GM19193 (cell line): ENCODE measurements around the gene TSHR.

ENCODE experiments used
- POLR2A ChIP-seq: IDR thresholded peaks from 4 replicates; pipeline ENCODE4 v1.6.1; 2011; ENCODE audit not compliant: insufficient read depth, insufficient read length; ENCODE audit errors: extremely low read depth

TSHR gene

DNA sequence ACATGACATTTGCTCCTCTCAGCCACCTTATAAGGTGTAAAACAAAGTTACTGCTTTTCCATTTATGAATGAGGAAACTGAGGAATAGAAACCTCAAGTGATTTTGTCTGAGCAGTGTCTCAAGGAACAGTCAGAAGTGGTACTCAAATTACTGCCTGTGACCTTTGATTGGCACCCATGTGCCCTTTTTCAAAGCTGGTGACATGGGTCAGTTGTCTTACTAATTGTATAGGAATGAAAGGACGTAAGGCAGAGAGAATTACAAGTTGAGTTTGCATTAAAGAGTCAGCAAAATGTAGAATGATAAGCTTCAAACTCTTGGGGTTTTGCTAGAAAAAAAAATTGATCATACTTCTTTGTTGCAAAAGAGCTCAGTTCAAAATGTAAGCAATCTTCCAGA, 136.2 kb downstream of the TSHR start:
- no peak for TF ChIP-seq POLR2A

GRCh38 chr14:81093651-81094050, 138.2 kb downstream of the TSHR start:
- TF ChIP-seq POLR2A: no peak

DNA sequence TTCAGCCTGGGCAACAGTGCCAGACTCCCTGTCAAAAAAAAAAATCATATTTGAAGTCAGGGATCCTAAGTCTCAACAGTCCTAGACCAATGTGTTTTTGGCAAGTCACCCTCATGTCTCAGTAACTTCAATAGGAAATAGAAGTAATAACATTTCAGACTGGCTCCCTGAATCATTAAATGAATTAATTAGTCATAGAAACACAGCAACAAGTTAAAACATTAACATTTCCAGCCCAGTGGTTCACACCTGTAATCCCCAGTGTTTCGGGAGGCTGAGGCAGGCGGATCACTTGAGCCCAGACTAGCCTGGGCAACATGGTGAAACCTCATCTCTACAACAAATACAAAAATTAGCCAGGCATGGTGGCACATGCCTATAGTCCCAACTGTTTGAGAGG, 140.1 kb downstream of the TSHR start:
- TF ChIP-seq POLR2A: no peak

DNA sequence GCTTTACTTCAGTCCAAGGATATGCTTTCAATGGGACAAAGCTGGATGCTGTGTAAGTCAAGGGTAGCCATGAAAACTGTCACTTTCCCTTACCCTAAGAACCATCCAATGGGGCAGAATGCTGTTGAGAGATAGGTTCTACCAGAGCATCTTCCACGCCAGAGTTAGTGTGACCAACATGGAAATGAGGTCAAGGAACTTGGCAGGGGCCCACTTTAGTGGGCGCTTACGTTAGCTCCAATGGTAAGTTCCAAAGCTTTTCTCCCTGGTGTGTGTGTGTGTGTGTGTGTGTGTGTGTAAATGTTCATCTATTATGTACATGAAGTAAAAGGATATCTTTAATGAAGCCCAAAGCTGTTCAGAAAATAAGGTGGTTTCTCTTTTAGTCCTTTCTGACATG, 141.2 kb downstream of the TSHR start:
- no peak for TF ChIP-seq POLR2A

DNA sequence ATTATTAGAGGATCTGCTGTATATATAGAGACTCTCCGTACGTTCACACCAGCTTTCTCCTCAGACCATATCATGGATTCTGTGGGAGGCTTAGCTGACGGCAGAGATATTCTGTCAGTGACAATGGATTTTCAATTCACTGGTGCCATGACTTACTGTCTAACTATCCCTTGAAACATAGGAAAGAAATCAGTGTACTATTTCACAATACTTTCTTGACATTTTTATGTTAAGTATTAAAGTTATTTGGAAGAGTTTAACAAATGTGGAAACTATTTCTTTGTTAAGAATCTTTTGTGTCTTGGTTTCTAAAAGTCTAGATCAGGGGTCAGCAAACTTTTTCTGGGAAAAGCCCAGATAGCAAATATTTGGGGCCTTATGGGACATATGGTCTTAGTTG, 146.8 kb downstream of the TSHR start:
- no peak for TF ChIP-seq POLR2A

DNA sequence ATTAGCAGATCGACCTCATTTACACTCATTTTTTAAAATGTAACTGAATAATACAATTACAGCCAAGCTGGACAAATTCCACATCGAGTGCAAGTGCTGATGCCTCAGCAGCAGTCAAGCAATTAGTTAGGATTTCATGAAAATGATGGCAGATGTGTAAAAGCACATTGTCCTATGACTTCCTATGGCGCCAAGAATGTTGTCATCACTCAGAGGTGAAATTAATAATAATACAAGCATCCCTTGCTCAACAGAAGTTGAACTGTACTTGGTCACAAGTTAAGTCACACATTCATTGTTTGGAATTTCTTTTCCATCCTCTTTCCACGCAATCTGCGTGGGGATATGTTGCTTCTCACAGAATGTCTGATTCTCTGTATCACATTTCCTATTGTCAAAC, 148.0 kb downstream of the TSHR start:
- no peak for TF ChIP-seq POLR2A

DNA sequence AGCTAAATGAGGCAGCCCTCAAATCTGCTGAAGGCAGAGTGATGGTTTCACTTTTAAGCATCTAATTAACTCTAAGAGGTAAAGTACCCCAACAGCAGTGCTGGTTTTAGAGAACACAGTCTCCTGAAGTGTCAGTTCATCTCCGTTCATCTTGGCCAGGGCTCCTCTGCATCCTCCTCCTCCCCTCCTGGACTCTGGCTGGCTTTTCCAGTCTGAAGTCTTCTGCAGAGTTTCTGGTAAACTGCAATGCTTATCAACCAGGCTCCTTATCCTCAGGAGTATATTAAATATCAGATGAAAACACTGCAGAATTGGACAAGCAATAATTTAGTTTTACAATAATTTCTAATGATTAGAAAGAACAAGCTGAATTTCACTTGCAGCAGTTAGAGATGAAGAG, 150.0 kb downstream of the TSHR start:
- TF ChIP-seq POLR2A: no peak

GRCh38 chr14:81105961-81106360, 150.5 kb downstream of the TSHR start:
- TF ChIP-seq POLR2A: no peak

DNA sequence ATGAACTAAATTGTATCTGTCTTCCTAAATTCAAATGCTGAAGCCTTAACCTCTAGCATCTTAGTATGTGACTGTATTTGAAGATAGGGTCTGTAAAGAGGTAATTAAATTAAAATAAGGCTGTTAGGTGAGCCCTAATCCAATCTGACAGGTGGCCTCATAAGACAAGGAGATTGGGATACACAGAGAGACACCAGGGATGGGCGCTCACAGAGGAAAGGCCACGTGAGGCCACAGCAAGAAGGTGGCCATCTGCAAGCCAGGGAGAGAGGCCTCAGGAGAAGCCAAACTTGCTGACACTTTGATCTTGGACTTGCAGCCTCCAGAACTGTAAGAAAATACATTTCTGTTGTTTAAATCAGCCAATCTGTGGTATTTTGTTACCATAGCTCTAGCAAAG, 154.8 kb downstream of the TSHR start:
- no peak for TF ChIP-seq POLR2A

DNA sequence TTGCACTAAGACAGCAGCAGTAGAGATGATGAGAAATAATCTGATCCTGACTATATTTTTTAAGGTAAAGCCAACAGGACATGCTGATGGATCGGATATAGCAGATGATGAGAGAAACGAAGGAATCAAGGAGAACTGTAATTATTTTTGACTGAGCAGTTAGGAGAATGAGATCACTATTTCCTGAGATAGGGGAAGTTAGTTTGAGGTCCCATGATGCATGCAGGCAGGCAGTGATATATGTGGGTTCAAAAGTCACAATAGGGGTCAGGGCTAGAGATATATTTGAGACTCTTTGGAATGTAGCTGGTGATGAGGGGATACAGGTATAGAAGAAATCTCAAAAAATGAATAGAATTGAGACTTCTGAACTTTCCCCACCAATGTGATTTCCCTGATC, 157.8 kb downstream of the TSHR start:
- TF ChIP-seq POLR2A: no peak

DNA sequence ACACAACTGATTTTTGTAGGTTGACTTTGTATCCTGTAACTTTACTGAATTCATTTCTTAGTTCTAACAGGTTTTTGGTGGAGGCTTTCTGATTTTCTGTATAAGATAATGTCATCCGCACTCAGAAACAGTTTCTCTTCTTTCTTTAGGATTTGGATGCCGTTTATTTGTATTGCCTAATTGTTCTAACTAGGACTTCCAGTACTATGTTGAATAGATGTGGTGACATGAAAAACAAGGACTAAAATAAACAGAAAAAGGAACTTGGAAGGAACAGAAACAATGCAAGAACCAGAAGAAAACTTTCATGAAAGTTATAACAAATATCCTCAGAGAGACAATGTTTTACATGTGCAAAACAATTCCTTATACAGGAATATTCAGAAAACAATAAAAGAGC, 165.1 kb downstream of the TSHR start:
- TF ChIP-seq POLR2A: no peak

DNA sequence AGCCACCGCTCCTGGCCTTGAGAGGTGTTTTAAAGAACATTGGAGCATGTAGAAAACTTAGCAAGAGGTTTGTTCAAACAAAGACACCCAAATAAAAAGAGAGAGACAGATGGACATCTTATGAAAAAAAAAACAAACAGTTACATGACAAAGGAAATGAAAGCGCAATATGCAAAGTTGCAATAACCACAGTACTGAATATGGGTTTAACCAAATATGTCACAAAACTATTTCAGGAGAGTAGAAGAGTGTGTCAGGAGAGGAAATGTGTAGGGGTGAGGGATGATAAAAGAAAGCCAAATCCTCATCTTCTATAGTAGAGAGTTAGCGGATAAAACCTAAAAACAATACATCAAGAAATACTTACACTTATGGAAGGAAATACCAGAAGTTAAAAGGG, 166.9 kb downstream of the TSHR start:
- no peak for TF ChIP-seq POLR2A

DNA sequence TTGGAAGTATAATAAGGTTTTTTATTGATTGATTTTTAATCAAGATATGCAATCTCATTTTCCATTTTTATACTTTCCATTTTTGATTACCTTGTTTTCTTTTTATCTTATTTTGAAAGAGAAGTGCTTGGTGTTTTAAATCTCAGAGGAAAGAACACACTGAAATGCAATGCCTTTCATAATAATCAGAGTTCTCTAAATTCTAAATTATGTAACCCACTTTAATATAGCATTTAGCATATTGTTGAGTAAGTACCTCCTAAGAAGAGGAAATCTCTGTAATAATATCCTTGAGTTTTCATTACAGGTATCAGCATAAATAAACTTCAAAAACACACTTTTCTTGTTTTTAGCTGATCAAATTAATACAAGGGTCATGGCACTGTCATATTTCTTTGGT, 168.4 kb downstream of the TSHR start:
- no peak for TF ChIP-seq POLR2A

GRCh38 chr14:81125536-81125935, 170.1 kb downstream of the TSHR start:
- TF ChIP-seq POLR2A: no peak

DNA sequence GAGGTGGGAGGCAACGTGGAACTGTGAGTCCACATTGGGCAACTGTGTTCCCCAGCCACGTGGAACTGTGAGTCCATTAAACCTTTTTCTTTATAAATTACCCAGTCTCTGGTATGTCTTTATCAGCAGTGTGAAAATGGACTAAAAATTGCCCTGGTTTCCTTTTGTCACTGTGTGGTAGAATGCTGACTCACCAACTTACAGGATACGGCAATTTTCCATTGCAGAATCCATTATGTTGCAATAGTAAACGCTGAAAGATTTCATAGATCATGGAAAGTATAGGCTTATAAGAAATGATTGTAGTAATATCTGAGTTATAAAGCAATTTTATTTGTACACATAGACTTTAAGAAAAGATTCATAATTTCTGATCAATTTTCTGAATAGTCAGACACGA, 172.4 kb downstream of the TSHR start:
- TF ChIP-seq POLR2A: no peak

GRCh38 chr14:81129242-81129641, 173.8 kb downstream of the TSHR start:
- no peak for TF ChIP-seq POLR2A

DNA sequence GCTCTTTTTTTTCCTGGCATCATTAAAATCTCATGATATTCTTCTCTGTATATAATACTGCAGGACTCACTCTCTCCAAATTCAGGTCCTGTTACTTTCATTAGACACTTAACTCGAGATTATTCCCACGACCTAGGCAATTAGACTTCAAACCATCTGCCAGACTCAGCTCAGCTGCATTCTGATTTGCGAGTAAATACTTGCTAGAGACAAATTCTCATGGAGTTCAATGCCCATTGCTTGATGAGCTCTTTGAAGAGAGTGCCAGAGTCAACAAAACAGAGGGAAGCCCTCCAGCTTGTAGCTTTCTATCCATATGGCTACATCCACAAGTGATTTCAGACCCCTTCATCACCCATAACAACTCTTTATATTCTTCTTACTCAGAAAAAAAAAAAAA, 177.0 kb downstream of the TSHR start:
- no peak for TF ChIP-seq POLR2A

- TF ChIP-seq POLR2A: no peak
These were observed 178.0 kb downstream of the TSHR start for GRCh38 chr14:81133400-81133799.

DNA sequence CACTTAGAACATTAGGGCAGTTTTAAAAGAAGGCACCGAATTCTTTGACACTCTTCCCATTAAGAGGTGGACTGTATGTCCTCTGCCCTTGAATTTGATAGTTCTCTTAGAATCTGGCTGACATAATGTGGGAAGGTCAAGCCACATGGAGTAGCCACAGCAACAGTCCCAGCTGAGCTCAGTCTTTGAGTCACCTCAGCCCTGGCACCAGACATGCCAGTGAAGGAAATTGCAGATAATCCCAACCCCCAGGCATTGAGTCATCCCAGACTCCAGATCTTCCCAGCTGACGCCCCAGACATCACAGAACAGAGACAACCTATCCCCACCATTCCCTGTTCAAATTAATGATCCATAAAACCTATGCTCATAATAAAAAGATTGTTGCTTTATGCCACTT, 181.9 kb downstream of the TSHR start:
- TF ChIP-seq POLR2A: no peak

- TF ChIP-seq POLR2A: no peak
These were observed 183.0 kb downstream of the TSHR start for GRCh38 chr14:81138429-81138828.
